ENCODE results near the gene TPSG1.

TPSG1 gene

GRCh38 chr16:1174477-1175357 lies 50.4 kb downstream of the TPSG1 start:
- no peak for DNase-seq

GRCh38 chr16:1173788-1174451 lies 51.1 kb downstream of the TPSG1 start:
- DNase-seq = no peak

DNA sequence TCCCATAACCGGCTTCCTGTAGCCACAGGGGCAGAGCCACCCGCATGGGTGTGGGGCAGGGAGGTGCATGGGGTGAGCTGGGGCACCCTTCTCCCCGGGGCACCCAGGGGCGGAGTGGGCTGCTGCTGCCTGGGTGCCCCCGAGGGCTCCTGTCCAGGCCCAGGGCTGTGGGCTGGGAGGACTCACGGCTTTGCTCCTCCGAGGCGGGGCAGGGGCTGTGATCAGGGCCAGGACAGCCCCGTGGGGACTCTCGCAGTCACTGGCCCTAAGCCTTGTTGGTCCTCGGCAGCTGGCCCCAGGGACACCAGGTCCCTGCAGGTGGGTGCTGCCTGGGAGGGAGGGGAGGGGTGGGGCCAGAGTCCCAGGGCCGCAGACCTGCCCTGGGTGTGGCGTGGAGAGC lies 52.4 kb downstream of the TPSG1 start:
- DNase-seq = no peak

- DNase-seq = no peak
These were observed 53.1 kb downstream of the TPSG1 start for GRCh38 chr16:1171854-1172428.

Measured in DMS79 (cell line).